GM19035 (cell line): ENCODE data around the gene DLG2.
"Not testable (repeated sequence)": the region's sequence is repeated elsewhere in the genome, so short reads cannot be mapped to it uniquely, and the experiment has no call there.

Source experiments
- ATAC-seq: cut with Tn5 transposase; IDR thresholded peaks from one replicate; pipeline ENCODE4 v1.9.1; 2021; ENCODE audit not compliant: unreplicated experiment

Gene DLG2

GRCh38 chr11:85347291-85347690 is 279.9 kb downstream of the DLG2 start:
- no peak for ATAC-seq

DNA sequence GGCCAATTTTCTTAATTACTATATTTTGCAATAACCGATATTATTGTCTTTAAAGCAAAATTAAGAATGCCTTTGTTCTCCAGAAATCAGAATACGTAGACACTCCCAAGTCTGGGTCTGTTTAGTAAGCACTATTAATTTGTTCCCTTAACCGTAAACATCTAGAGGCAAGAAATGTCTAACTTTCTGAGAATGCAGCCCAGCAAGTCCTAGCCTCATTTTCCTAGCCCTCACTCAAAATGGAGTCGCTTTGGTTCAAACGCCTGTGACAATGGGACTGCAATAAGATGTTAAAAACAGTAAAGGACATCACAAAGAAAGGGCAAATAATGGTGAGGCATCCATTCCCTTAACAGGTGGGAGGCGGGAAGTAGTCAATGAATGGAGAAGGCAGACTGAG is 280.7 kb downstream of the DLG2 start:
- no peak for ATAC-seq

DNA sequence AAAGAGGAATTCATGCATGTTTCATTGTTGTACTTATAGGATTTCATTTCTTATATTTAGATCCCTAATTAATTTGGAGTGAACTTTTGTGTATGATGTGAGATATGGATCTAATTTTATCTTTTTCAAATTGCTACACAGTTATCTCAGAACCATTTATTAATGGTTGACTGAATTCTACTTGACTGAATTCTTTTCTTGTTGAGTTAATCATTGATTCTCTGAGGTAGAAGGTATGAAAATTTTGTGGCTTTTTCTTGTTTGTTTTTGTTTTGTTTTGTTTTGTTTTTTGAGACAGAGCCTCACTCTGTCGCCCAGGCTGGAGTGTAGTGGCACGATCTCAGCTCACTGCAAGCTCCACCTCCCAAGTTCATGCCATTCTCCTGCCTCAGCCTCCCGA is 286.3 kb downstream of the DLG2 start:
- not testable (repeated sequence) for ATAC-seq

- no peak for ATAC-seq
Observed at GRCh38 chr11:85318573-85318972, 308.6 kb downstream of the DLG2 start.

- ATAC-seq: peak; percentile 98
Observed at GRCh38 chr11:85316967-85317366, 310.2 kb downstream of the DLG2 start.

GRCh38 chr11:85313741-85314140 is 313.4 kb downstream of the DLG2 start:
- no peak for ATAC-seq

DNA sequence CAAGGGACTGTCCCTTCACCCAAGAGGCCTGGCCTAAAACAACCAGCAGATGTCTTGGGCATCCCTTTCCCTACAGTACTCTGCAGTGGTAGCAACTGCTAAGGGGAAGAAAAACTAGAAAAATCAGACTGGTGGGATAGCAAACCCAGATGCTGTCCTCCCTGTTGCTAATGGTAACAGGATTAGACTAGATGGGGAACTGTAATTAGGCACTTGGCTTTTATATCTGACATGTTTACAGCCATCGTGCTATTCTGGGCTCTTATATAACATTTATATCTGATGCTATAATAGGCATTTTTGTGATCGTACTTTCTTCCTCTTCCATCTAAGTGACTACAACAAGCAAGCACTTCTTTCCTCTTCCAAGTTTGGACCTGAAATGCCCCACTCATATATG is 316.7 kb downstream of the DLG2 start:
- ATAC-seq: no peak

- no peak for ATAC-seq
Observed at GRCh38 chr11:85307366-85307765, 319.8 kb downstream of the DLG2 start.

- ATAC-seq: no peak
Observed at GRCh38 chr11:85301895-85302678, 325.1 kb downstream of the DLG2 start.

DNA sequence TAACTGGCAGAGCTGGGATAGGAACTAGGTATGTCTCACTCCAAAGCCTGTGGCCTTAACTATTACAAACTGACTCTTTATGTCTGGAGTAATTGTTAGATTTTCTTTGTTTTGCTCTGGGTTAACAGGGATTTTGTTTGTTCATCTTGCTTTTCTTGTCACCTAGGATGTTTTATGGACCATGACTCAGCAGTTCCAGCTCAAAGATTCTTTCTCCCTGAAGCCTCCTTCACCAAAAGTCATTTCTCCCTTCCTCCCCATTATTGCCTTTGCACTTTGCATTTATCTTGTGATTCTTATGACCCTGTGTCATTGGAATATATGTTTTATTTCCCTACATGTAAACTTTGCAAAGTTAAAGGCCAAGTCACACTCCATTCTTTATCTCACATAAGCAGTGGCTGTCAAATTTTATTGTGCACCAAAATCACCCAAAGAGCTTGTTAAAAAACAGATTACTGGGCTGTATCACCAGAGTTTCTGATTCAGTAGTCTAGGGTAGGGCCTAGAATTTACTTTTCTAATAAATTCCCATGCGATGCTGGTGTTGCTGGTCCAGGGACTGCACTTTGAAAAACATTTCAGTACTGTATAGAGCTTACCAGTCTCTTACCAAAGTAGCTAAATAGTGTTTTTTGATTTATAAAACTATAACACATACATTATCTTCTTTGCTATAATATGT is 327.7 kb downstream of the DLG2 start:
- no peak for ATAC-seq

DNA sequence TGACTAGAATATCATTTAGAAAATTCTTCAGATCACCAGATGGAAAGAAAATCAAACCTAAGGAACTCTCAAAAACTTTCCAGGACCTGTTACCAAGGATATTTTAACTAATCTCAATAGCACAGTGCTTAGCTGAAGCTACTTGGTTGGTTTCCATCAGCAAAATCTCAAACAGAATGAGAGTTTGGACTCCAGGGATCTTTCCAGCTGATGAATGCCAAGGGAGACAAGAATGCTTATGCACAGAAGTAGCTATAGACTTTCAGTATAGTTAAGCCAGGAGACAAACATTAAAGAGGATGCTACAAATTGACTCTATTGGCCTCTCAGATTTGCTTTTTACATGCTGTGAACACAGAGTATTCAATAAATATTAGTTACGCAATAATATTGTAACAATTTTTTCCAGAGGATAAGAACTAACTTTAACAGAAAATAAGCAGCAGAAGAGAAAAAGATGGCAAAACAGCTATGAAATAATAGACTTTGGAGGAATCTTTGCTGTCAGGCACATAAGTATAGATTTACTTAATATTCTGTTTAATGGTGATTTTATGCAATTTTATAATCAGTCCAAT is 331.4 kb downstream of the DLG2 start:
- no peak for ATAC-seq

DNA sequence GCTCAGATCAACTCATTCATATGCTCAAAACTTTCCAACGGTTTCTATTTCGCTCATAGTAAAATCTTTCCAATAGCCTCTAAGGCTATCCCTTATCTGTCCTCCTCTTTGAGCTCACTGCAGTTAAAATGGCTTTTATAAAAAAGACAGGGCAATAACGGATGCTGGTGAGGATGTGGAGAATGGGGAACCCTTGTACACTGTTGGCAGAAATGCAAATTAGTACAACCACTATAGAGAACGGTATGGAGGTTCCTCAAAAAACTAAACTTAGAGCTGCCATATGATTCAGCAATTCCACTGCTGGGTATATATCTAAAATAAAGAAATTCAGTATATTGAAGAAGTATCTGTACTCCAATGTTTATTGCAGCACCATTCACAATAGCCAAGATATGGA is 345.6 kb downstream of the DLG2 start:
- ATAC-seq: no peak

DNA sequence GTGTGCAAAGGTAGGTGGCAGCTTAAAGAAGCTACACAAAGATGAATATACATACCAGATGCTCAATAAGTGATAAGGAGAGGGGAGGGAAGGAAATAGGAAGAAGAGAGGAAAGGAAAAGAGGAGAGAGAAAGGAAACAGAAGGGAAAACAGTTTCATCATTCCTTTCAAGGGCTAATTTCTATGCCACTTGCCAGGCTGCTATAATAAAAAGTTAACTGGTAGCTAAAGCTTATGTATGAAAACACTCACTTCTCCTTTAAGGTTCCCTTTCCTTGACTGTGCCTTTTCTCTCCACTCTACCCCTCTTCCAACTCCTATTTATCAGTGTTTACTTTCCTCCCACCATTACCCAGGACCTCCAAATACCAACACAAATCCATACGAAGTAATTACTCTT is 347.9 kb downstream of the DLG2 start:
- no peak for ATAC-seq

- ATAC-seq: no peak
Observed at GRCh38 chr11:85277693-85278092, 349.5 kb downstream of the DLG2 start.

GRCh38 chr11:85276332-85276731 is 350.8 kb downstream of the DLG2 start:
- ATAC-seq: no peak

- not testable (repeated sequence) for ATAC-seq
Observed at GRCh38 chr11:85270315-85270714, 356.8 kb downstream of the DLG2 start.

GRCh38 chr11:85269109-85269508 is 358.0 kb downstream of the DLG2 start:
- ATAC-seq: no peak

GRCh38 chr11:85266646-85267045 is 360.5 kb downstream of the DLG2 start:
- no peak for ATAC-seq

GRCh38 chr11:85263328-85263727 is 363.8 kb downstream of the DLG2 start:
- no peak for ATAC-seq

DNA sequence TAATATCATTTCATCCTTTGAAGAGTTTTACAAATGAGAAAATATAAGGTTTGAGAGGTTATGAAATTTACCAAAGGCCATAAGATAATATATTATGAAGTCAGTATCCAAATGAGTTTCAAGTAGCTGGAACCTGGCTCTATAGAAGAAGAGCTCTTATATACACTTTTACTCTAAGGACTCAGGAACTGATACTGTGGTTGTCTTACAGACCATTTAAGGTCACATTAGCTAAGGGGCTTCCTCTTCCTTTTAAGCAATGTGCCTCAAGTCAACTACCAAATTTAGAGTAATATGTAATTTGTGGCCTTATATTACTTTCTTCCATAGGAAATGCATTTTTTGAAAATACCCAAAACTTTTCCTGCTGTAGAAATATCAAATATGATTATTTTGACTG is 369.3 kb downstream of the DLG2 start:
- no peak for ATAC-seq

DNA sequence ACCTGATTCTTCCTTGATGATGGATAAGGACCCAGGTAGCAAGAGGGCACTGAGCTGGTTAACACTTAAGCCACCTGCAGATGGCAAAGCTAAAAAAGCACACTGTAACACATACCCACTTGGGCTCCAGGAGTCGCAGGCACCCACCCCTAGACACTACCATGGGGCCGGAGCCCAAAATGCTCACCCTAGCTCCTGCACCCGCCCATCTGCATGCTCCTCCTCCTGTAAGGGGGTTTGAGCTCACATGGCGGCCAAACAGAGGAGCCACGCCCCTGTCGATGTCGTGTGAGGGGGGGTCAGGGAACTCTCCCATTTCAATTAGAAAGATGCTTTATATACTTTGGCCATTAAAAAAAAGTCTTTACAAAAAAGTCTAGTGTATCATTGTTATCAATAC is 370.7 kb downstream of the DLG2 start:
- no peak for ATAC-seq

DNA sequence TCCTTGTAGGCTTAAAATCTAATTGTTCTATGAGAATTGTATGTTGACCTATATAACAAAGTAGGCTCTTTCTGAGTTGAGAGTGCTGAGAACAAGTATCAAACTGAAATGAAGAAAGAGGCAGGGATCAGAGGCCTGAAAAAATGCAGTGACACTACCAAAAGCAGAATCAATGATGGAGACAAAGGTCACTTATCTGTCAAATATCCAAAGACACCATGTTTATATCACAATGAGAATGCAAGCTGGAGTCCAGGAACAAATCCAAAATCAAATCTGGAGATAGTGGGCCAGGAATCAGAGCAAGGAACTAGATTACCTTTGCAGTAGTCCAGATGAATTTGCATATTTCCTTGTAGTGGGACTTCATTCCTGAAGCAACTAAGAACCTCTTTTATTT is 377.7 kb downstream of the DLG2 start:
- ATAC-seq: no peak
